ENCODE measurements around the gene NAXE.
"Not testable (repeated sequence)": the region's sequence is repeated elsewhere in the genome, so short reads cannot be mapped to it uniquely, and the experiment has no call there.

Gene NAXE

GRCh38 chr1:156584813-156585212 lies 6.8 kb upstream of the NAXE start:
- no peak overlapping the region for H3K27ac ChIP-seq (ENCODE audit: low read depth, low read length)

GRCh38 chr1:156586323-156586722 lies 5.3 kb upstream of the NAXE start:
- Histone ChIP-seq H3K36me3 (ENCODE audit: control insufficient read depth, insufficient read depth, low read length) (no peaks in the 10 kb centered on the region), H3K9ac (ENCODE audit: low read length) (no peak overlapping the region), H3K27me3 (ENCODE audit: control insufficient read depth, insufficient read depth, low read length) (no peaks in the 10 kb centered on the region), H3K4me3 (ENCODE audit: low read depth, low read length) (no peak overlapping the region), H3K4me1 (ENCODE audit: control insufficient read depth, insufficient read depth, low read length) (peaks cover 18% of the 10 kb centered on the region), H3K9me3 (ENCODE audit: control insufficient read depth, insufficient read depth, low read depth, low read length) (no peaks in the 10 kb centered on the region), H3K27ac (ENCODE audit: low read depth, low read length) (no peak overlapping the region)

More at GRCh38 chr1:156584813-156585212, 6.8 kb upstream of the NAXE start:
- Histone ChIP-seq H3K4me3 (ENCODE audit: low read depth, low read length) (no peak overlapping the region), H3K9ac (ENCODE audit: low read length) (no peak overlapping the region), H3K4me1 (ENCODE audit: control insufficient read depth, insufficient read depth, low read length) (peaks cover 10% of the 10 kb centered on the region), H3K9me3 (ENCODE audit: control insufficient read depth, insufficient read depth, low read depth, low read length) (no peaks in the 10 kb centered on the region), H3K36me3 (ENCODE audit: control insufficient read depth, insufficient read depth, low read length) (no peaks in the 10 kb centered on the region), H3K27me3 (ENCODE audit: control insufficient read depth, insufficient read depth, low read length) (no peaks in the 10 kb centered on the region)

GRCh38 chr1:156586892-156587477 lies 4.6 kb upstream of the NAXE start:
- Histone ChIP-seq H3K27me3 (ENCODE audit: control insufficient read depth, insufficient read depth, low read length) (no peaks in the 10 kb centered on the region), H3K27ac (ENCODE audit: low read depth, low read length) (no peak overlapping the region), H3K4me3 (ENCODE audit: low read depth, low read length) (no peak overlapping the region), H3K4me1 (ENCODE audit: control insufficient read depth, insufficient read depth, low read length) (peaks cover 19% of the 10 kb centered on the region), H3K9me3 (ENCODE audit: control insufficient read depth, insufficient read depth, low read depth, low read length) (no peaks in the 10 kb centered on the region), H3K9ac (ENCODE audit: low read length) (no peak overlapping the region), H3K36me3 (ENCODE audit: control insufficient read depth, insufficient read depth, low read length) (no peaks in the 10 kb centered on the region)

DNA sequence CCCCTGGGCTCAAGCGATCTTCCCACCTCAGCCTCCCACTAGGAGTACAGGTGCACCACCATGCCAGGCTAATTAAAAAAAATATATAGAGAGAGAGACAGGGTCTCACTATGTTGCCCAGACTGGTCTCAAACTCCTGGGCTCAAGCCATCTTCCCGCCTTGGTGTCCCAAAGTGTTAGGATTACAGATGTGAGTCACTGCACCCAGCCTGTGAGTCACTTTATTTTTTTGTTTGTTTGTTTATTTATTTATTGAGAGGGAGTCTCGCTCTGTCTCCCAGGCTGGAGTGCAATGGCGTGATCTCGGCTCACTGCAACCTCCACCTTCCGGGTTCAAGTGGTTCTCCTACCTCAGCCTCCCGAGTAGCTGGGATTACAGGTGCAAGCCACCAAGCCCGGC lies 3.6 kb upstream of the NAXE start:
- not testable (repeated sequence) for H3K9me3 ChIP-seq (ENCODE audit: control insufficient read depth, insufficient read depth, low read depth, low read length); H3K36me3 ChIP-seq (ENCODE audit: control insufficient read depth, insufficient read depth, low read length); H3K27me3 ChIP-seq (ENCODE audit: control insufficient read depth, insufficient read depth, low read length); H3K9ac ChIP-seq (ENCODE audit: low read length); H3K4me3 ChIP-seq (ENCODE audit: low read depth, low read length); H3K27ac ChIP-seq (ENCODE audit: low read depth, low read length)
- H3K4me1 ChIP-seq (ENCODE audit: control insufficient read depth, insufficient read depth, low read length), result peaks cover 19% of the 10 kb centered on the region

- Histone ChIP-seq H3K4me1 (ENCODE audit: control insufficient read depth, insufficient read depth, low read length) (peaks cover 16% of the 10 kb centered on the region), H3K9me3 (ENCODE audit: control insufficient read depth, insufficient read depth, low read depth, low read length) (no peaks in the 10 kb centered on the region), H3K27ac (ENCODE audit: low read depth, low read length) (no peak overlapping the region), H3K36me3 (ENCODE audit: control insufficient read depth, insufficient read depth, low read length) (peaks cover 20% of the 10 kb centered on the region), H3K27me3 (ENCODE audit: control insufficient read depth, insufficient read depth, low read length) (no peaks in the 10 kb centered on the region), H3K9ac (ENCODE audit: low read length) (no peak overlapping the region), H3K4me3 (ENCODE audit: low read depth, low read length) (no peak overlapping the region)
Measured at GRCh38 chr1:156589546-156589945, 2.0 kb upstream of the NAXE start.

- H3K27ac ChIP-seq (ENCODE audit: low read depth, low read length), result no peak overlapping the region
- H3K36me3 ChIP-seq (ENCODE audit: control insufficient read depth, insufficient read depth, low read length), result peaks cover 30% of the 10 kb centered on the region
- no peaks in the 10 kb centered on the region for H3K27me3 ChIP-seq (ENCODE audit: control insufficient read depth, insufficient read depth, low read length)
- peak overlapping the region; percentile 70 for H3K4me3 ChIP-seq (ENCODE audit: low read depth, low read length)
- peaks cover 9% of the 10 kb centered on the region for H3K4me1 ChIP-seq (ENCODE audit: control insufficient read depth, insufficient read depth, low read length)
- H3K9me3 ChIP-seq (ENCODE audit: control insufficient read depth, insufficient read depth, low read depth, low read length), result no peaks in the 10 kb centered on the region
- peak overlapping the region; percentile 83 for H3K9ac ChIP-seq (ENCODE audit: low read length)
Measured at GRCh38 chr1:156590326-156591180, 1.0 kb upstream of the NAXE start.

DNA sequence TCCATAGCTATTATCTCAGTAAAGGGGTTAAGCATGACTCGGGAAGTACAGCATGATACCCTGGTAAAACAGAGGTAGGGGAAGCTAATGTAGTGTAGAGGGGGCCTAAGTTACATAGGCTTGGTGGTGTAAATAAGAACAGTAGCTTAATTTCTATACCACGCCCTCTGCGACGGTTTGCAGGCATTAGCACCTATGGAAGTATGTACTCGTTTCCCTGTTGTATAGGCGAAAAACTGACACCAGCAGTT lies 470 bp upstream of the NAXE start:
- Histone ChIP-seq H3K4me3 (ENCODE audit: low read depth, low read length) (peak overlapping the region; percentile 70), H3K36me3 (ENCODE audit: control insufficient read depth, insufficient read depth, low read length) (peaks cover 36% of the 10 kb centered on the region), H3K27ac (ENCODE audit: low read depth, low read length) (no peak overlapping the region), H3K9me3 (ENCODE audit: control insufficient read depth, insufficient read depth, low read depth, low read length) (no peaks in the 10 kb centered on the region), H3K27me3 (ENCODE audit: control insufficient read depth, insufficient read depth, low read length) (no peaks in the 10 kb centered on the region), H3K4me1 (ENCODE audit: control insufficient read depth, insufficient read depth, low read length) (peaks cover 9% of the 10 kb centered on the region), H3K9ac (ENCODE audit: low read length) (peak overlapping the region; percentile 83)

DNA sequence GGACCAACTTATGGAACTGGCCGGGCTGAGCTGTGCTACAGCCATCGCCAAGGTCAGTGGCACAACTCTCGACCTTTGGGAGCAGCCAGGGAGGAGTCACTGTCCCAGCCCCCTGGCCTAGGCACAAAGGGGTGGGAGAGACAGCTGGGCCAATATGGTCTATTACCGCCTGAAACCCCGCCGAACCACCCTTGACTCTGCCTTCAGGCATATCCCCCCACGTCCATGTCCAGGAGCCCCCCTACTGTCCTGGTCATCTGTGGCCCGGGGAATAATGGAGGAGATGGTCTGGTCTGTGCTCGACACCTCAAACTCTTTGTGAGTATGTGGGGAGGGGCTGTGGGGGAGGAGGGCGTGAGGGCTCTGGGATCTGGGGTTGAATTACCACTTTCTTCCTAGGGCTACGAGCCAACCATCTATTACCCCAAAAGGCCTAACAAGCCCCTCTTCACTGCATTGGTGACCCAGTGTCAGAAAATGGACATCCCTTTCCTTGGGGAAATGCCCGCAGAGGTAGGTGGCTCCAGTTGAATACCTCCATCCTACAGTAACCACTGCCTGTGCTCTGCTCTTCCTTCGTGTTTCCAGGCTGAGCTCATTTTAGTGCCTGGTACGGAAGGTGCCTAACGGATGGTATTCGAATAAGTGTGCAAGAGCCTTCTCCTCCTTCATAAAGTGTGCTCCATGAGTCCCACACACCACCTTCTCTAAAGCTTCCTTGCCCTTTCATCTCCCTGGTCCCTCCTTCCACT lies 758 bp downstream of the NAXE start:
- Histone ChIP-seq H3K4me3 (ENCODE audit: low read depth, low read length) (peak overlapping the region; percentile 70), H3K27ac (ENCODE audit: low read depth, low read length) (0 out of 2 replicates have a peak overlapping the region, but pooled peaks have one; percentile 36), H3K27me3 (ENCODE audit: control insufficient read depth, insufficient read depth, low read length) (no peaks in the 10 kb centered on the region), H3K9me3 (ENCODE audit: control insufficient read depth, insufficient read depth, low read depth, low read length) (no peaks in the 10 kb centered on the region), H3K4me1 (ENCODE audit: control insufficient read depth, insufficient read depth, low read length) (peaks cover 9% of the 10 kb centered on the region), H3K9ac (ENCODE audit: low read length) (peak overlapping the region; percentile 83), H3K36me3 (ENCODE audit: control insufficient read depth, insufficient read depth, low read length) (peaks cover 48% of the 10 kb centered on the region)

DNA sequence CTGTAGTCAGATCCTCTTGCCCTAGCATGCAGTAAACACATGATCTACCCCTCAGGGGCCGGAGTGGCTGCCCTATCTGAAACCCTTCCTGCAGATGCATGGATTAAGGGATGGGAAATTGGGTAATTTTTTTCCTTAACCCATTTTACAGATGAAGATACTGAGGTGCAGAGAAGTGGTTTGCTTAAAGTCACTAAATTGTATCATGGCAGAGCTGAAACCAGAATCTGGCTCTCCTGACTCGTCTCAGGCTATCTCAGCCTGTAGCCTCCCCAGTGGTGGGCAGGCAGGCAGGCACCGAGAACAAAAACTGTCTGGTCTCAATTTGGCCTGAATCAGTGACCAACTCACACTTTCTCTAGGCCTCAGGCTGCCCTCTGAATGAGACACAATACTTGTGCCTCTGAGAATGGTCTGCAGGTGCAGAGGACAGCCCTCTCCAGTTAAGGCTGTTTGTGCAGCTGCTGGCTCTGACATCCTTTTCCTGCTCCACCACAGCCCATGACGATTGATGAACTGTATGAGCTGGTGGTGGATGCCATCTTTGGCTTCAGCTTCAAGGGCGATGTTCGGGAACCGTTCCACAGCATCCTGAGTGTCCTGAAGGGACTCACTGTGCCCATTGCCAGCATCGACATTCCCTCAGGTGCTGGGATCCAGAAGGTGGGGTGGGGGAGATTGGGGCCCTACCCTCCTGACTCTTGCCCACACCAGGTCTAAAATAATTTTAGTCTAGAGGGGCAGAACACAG lies 1.5 kb downstream of the NAXE start:
- Histone ChIP-seq H3K4me1 (ENCODE audit: control insufficient read depth, insufficient read depth, low read length) (peaks cover 9% of the 10 kb centered on the region), H3K4me3 (ENCODE audit: low read depth, low read length) (no peak overlapping the region), H3K27ac (ENCODE audit: low read depth, low read length) (no peak overlapping the region), H3K27me3 (ENCODE audit: control insufficient read depth, insufficient read depth, low read length) (no peaks in the 10 kb centered on the region), H3K36me3 (ENCODE audit: control insufficient read depth, insufficient read depth, low read length) (peaks cover 56% of the 10 kb centered on the region), H3K9me3 (ENCODE audit: control insufficient read depth, insufficient read depth, low read depth, low read length) (no peaks in the 10 kb centered on the region), H3K9ac (ENCODE audit: low read length) (no peak overlapping the region)

- Histone ChIP-seq H3K9me3 (ENCODE audit: control insufficient read depth, insufficient read depth, low read depth, low read length) (no peaks in the 10 kb centered on the region), H3K4me3 (ENCODE audit: low read depth, low read length) (no peak overlapping the region), H3K4me1 (ENCODE audit: control insufficient read depth, insufficient read depth, low read length) (peaks cover 9% of the 10 kb centered on the region), H3K27ac (ENCODE audit: low read depth, low read length) (no peak overlapping the region), H3K9ac (ENCODE audit: low read length) (no peak overlapping the region), H3K27me3 (ENCODE audit: control insufficient read depth, insufficient read depth, low read length) (no peaks in the 10 kb centered on the region), H3K36me3 (ENCODE audit: control insufficient read depth, insufficient read depth, low read length) (peaks cover 61% of the 10 kb centered on the region)
Measured at GRCh38 chr1:156593661-156593989, 2.0 kb downstream of the NAXE start.

DNA sequence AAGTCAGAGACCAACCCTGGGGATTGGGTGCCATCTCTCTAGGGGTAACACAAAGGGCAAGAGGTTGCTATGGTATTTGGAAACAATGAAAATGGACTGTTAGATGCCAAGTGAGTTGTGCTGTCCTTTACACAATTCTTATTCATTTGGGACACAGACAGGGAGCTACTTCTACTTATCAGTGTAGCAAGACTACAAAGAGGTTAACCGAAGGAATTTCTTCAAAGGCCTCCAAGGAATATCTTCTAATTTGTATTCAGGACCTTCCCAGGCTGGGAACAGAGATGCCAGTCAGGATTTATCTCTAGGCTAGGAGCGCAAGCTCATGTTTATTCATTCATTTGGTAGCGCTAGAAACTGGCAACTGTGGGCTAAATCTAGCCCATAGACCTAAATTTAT lies 2.6 kb downstream of the NAXE start:
- H3K9ac ChIP-seq (ENCODE audit: low read length), result no peak overlapping the region
- no peaks in the 10 kb centered on the region for H3K27me3 ChIP-seq (ENCODE audit: control insufficient read depth, insufficient read depth, low read length)
- H3K27ac ChIP-seq (ENCODE audit: low read depth, low read length), result no peak overlapping the region
- H3K4me3 ChIP-seq (ENCODE audit: low read depth, low read length), result no peak overlapping the region
- no peaks in the 10 kb centered on the region for H3K9me3 ChIP-seq (ENCODE audit: control insufficient read depth, insufficient read depth, low read depth, low read length)
- peaks cover 65% of the 10 kb centered on the region for H3K36me3 ChIP-seq (ENCODE audit: control insufficient read depth, insufficient read depth, low read length)
- H3K4me1 ChIP-seq (ENCODE audit: control insufficient read depth, insufficient read depth, low read length), result peaks cover 9% of the 10 kb centered on the region
